Memory B cell (primary cell): ENCODE results near the gene CAMK4.
"Not testable (repeated sequence)": the region's sequence is repeated elsewhere in the genome, so short reads cannot be mapped to it uniquely, and the experiment has no call there.

ENCODE experiments used
- ATAC-seq: fragments of 150-1000 bp; cut with Tn5 transposase; 2 replicates; pipeline ENCODE4 v1.10.0; 2021; ENCODE audit warnings: low read depth, mild to moderate bottlenecking, moderate library complexity
- DNase-seq, 2 donors: peaks; one replicate each; pipeline ENCODE4 v3.0.0; 2022; ENCODE audit warnings: low spot score in 2 of 2
- H3K27ac Mint-ChIP-seq: one replicate; pipeline ENCODE4 v1.8.0; 2022; ENCODE audit warnings: mild to moderate bottlenecking, moderate library complexity, mixed read lengths
- H3K27me3 Mint-ChIP-seq: one replicate; pipeline ENCODE4 v1.8.0; 2022; ENCODE audit warnings: mixed read lengths
- H3K36me3 Mint-ChIP-seq: one replicate; pipeline ENCODE4 v1.8.0; 2022; ENCODE audit warnings: mild to moderate bottlenecking, mixed read lengths
- H3K4me1 Mint-ChIP-seq: one replicate; pipeline ENCODE4 v1.8.0; 2022; ENCODE audit warnings: mixed read lengths
- H3K4me3 Mint-ChIP-seq: one replicate; pipeline ENCODE4 v1.8.0; 2022; ENCODE audit warnings: mild to moderate bottlenecking, moderate library complexity, mixed read lengths
- H3K9me3 Mint-ChIP-seq: one replicate; pipeline ENCODE4 v1.8.0; 2022; ENCODE audit warnings: mixed read lengths

CAMK4 gene

DNA sequence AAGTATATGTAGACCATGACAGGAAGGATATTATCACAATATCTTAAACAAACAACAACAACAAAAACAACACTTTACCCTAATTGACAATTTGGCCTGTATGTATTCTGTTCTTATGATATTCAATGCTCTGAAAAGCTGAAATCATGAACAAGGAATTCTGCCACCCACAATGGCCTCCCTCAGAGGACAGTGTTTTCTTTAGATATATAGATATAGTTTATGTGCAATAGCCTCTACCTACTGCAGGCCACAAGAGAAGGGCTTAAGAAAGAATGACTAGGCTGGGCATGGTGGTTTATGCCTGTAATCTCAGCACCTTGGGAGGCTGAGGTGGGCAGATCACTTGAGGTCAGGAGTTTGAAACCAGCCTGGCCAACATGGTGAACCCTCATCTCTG, 183.4 kb downstream of the CAMK4 start:
- DNase-seq (no peak), ATAC-seq (no peak)
- H3K27me3 Mint-ChIP-seq = no peaks in the 10 kb centered on the region
- H3K27ac Mint-ChIP-seq = no peak overlapping the region
- no peaks in the 10 kb centered on the region for H3K4me1 Mint-ChIP-seq
- peaks cover 2% of the 10 kb centered on the region for H3K36me3 Mint-ChIP-seq
- no peak overlapping the region for H3K4me3 Mint-ChIP-seq
- peaks cover 3% of the 10 kb centered on the region for H3K9me3 Mint-ChIP-seq

DNA sequence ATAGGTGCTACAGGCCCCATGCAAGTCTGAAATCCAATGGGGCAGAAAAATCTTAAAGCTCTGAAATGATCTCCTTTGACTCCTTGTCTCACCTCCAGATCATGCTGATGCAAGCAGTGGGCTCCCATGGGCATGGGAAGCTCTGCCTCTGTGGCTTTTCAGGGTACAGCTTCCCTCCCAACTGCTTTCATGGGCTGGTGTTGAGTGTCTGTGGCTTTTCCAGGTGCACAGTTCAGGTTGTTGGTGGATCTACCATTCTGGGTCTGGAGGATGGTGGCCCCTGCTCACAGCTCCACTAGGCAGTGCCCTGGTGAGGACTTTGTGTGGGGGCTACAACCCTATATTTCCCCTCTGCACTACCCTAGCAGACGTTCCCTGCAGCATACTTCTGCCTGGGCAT, 184.6 kb downstream of the CAMK4 start:
- Mint-ChIP-seq H3K27me3 (no peaks in the 10 kb centered on the region), H3K9me3 (peaks cover 3% of the 10 kb centered on the region), H3K36me3 (peaks cover 2% of the 10 kb centered on the region), H3K4me3 (no peak overlapping the region), H3K4me1 (no peaks in the 10 kb centered on the region), H3K27ac (no peak overlapping the region)
- DNase-seq = no peak
- no peak for ATAC-seq

DNA sequence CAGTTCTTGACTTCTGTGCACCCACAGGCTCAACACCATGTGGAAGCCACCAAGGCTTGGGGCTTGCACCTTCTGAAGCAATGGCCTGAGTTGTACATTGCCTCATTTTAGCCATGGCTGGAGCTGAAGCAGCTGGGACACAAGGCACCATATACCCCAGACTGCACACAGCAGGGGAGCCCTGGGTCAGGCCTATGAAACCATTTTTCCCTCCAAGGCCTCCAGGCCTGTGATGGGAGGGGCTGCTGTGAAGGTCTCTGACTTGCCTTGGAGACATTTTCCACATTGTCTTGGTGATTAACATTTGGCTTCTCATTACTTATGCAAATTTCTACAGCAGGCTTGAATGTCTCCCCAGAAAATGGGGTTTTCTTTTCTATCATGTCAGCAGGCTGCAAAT, 185.1 kb downstream of the CAMK4 start:
- H3K36me3 Mint-ChIP-seq, H3K27me3 Mint-ChIP-seq, DNase-seq, H3K4me3 Mint-ChIP-seq, ATAC-seq, H3K27ac Mint-ChIP-seq, H3K9me3 Mint-ChIP-seq, H3K4me1 Mint-ChIP-seq: not testable (repeated sequence)

DNA sequence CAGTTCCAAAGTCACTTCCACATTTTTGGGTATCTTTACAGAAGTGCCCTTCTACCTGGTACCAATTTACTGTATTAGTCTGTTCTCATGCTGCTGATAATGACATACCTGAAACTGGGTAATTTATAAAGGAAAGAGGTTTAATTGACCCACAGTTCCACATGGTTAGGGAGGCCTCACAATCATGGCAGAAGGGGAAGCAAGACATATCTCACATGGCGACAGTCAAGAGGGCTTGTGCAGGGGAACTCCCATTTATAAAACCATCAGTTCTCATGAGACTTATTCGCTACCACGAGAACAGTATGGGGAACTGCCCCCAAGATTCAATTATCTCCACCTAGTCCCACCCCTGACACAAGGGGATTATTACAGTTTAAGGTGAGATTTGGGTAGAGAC, 185.9 kb downstream of the CAMK4 start:
- DNase-seq, H3K27me3 Mint-ChIP-seq, H3K4me1 Mint-ChIP-seq, H3K36me3 Mint-ChIP-seq, H3K4me3 Mint-ChIP-seq, H3K9me3 Mint-ChIP-seq, H3K27ac Mint-ChIP-seq: not testable (repeated sequence)
- ATAC-seq = peak; percentile 19

DNA sequence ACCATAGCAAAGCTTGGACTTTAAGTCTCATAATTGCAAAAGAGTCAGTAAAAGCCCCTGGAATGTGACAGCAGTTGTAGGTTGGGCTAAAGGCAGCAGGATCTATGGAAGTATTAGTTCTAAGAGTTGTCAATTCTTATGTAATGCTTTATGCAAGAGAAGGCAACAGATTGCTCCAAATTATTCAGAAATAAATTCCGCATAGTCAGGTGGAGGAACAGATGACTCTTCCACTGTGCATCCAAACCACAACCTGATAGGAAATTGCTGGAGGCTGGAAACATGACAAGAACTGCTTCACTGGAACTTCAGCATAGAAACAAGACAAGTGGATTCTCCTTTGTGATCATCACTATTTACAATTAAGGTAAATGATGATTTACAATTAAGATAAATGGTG, 187.1 kb downstream of the CAMK4 start:
- Mint-ChIP-seq H3K4me3 (no peak overlapping the region), H3K27me3 (no peaks in the 10 kb centered on the region), H3K4me1 (peaks cover 2% of the 10 kb centered on the region), H3K27ac (no peak overlapping the region), H3K36me3 (peaks cover 2% of the 10 kb centered on the region), H3K9me3 (peaks cover 3% of the 10 kb centered on the region)
- no peak for DNase-seq
- ATAC-seq = no peak

DNA sequence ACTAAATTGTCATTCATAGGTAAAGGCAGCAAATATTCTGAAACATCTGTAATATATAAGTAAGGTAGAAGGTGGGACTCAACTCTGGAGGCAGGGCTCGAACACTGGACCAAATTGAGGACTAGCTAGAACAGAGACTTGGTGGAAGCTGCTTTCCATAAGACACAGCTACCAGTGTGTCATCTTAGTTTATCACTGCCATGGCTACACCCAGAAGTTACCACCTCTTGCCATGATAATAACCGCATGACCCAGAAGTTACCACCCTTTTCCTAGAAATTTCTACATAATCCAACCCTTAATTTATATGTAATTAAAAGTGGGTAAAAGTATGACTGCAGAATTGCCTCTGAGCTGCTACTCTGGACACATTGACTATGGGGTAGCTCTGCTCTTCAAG, 188.4 kb downstream of the CAMK4 start:
- H3K9me3 Mint-ChIP-seq = peaks cover 3% of the 10 kb centered on the region
- H3K27me3 Mint-ChIP-seq = no peaks in the 10 kb centered on the region
- peaks cover 2% of the 10 kb centered on the region for H3K4me1 Mint-ChIP-seq
- no peak for DNase-seq
- no peak overlapping the region for H3K27ac Mint-ChIP-seq
- no peak for ATAC-seq
- H3K4me3 Mint-ChIP-seq = no peak overlapping the region
- peaks cover 2% of the 10 kb centered on the region for H3K36me3 Mint-ChIP-seq

DNA sequence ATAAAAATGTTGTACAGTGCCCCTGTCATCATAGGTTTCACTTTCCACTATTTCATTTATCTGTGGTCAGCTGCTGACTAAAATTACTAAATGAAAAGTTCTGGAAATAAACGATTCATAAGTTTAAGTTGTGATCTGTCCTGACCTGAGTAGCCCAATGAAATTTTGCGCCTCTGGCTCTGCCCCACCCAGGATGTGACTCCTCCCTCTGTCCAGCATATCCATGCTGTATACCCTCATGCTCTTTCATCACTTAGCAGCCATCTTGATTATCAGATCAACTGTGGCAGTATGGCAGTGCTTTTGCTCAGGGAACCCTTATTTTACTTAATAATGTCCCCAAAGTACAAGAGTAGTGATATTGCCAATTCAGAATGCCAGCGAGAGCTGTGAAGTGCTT, 190.9 kb downstream of the CAMK4 start:
- ATAC-seq (no peak), DNase-seq (no peak)
- Mint-ChIP-seq H3K27ac (no peak overlapping the region), H3K27me3 (no peaks in the 10 kb centered on the region), H3K9me3 (no peaks in the 10 kb centered on the region), H3K36me3 (no peaks in the 10 kb centered on the region), H3K4me3 (no peak overlapping the region), H3K4me1 (peaks cover 2% of the 10 kb centered on the region)

DNA sequence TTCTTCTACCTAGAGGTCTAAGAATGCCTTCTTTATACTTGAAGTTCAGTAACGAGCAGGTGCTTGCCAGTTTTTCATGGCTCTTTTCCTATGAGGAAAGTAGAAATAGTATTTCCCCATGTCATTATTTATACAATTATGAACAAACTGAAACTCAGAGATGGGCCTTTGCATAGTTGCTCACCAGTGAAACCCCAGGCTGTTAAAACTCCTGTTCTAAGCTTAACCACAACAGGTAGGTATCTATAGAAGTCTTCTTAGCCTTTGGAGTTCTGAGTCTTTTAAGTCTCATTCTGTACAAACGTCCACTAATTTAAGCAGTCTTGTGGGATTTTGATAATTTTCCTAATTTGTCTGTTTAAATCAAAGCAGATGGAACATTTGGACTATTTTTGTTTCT, 198.1 kb downstream of the CAMK4 start:
- Mint-ChIP-seq H3K36me3 (no peaks in the 10 kb centered on the region), H3K4me1 (no peaks in the 10 kb centered on the region)
- no peak for ATAC-seq

DNA sequence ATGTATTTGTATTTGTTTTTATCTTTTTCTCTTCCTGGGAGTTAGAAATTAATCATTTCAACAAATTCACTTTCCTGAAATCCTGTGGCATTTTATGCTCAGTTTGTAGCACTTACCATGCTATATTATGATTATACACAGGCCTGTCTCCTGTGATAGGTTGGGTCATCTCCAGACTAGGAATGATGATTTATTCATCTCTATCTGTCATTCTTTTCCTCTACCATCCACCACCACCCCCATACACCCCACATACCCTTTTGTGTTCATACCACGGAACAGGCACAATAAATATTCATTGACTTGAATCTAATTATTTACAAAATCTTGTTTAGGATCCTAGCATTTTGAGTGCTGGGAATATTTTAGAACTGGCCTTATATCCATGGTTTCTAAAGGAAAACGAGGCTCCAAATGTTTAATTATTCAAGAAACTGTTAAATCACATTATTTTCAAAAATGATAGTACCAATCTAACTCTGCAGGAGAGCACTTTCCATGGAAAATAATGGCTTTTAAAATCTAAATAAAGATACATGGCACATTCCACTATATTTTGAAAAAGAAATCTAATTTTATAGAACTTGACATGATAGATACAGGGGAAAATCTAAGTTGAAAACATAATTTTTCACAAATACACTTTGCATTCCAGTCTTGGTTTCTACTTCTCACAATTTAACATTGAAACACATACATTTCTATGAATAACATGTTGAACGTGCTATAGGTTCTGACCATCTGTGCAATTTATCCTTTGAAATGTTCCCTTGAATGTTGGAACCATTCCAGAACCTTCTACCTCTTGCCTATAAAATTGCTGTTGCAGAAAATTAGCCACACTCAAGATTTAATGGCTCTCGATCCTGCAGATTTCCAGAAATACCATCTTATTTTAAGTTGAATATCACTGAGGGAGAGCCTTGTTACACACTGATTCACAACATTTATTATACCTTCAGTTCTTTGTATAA, 198.8 kb downstream of the CAMK4 start:
- no peaks in the 10 kb centered on the region for H3K9me3 Mint-ChIP-seq
- H3K4me1 Mint-ChIP-seq = no peaks in the 10 kb centered on the region
- H3K4me3 Mint-ChIP-seq = no peak overlapping the region
- no peaks in the 10 kb centered on the region for H3K27me3 Mint-ChIP-seq
- ATAC-seq (no peak), DNase-seq (no peak)
- no peaks in the 10 kb centered on the region for H3K36me3 Mint-ChIP-seq
- H3K27ac Mint-ChIP-seq = no peak overlapping the region

More for the DNA sequence above, 198.1 kb downstream of the CAMK4 start:
- no peak overlapping the region for H3K4me3 Mint-ChIP-seq
- H3K9me3 Mint-ChIP-seq = no peaks in the 10 kb centered on the region
- H3K27me3 Mint-ChIP-seq = no peaks in the 10 kb centered on the region
- no peak for DNase-seq
- H3K27ac Mint-ChIP-seq = no peak overlapping the region

DNA sequence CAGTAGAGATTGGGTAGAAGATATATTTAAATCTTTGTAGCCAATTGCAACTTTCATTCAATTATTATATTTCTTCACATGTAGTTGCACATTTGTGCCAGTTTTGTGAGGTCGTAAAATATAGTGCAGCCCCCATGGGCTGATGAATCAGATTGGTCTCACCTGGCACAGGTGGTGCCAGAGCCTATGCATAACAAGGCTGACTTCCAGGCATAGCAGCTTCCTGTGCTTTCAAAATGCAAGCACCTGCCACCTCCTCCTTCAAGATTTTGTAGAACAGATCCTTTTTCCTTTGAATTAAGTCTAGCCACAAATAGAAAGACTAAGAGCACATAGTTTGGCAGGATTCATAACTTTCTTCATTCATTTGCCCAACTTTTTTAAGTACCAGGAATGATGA, 201.0 kb downstream of the CAMK4 start:
- no peaks in the 10 kb centered on the region for H3K36me3 Mint-ChIP-seq
- no peaks in the 10 kb centered on the region for H3K27me3 Mint-ChIP-seq
- DNase-seq (no peak), ATAC-seq (no peak)
- no peak overlapping the region for H3K4me3 Mint-ChIP-seq
- H3K4me1 Mint-ChIP-seq = no peaks in the 10 kb centered on the region
- H3K9me3 Mint-ChIP-seq = peaks cover 2% of the 10 kb centered on the region
- no peak overlapping the region for H3K27ac Mint-ChIP-seq

DNA sequence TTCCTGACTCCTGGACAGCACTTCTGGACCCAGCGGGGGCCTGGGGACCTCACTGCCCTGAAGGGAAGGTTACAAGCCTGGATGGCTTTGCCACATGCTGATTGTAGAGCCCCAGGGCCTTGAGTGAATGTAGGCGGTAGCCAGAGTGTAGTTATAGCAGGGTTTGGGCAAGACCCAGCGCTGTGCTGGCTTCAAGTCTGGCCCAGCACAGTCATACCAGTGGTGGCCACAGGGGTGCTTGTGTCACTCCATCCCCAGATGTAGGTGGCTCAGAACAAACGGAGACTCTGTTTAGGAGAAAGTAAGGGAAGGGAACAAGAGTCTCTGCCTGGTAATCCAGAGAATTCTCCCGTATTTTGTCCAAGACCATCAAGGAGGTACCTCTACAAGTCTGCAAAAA, 203.6 kb downstream of the CAMK4 start:
- H3K27ac Mint-ChIP-seq = no peak overlapping the region
- H3K9me3 Mint-ChIP-seq = peaks cover 5% of the 10 kb centered on the region
- no peak overlapping the region for H3K4me3 Mint-ChIP-seq
- H3K4me1 Mint-ChIP-seq = no peaks in the 10 kb centered on the region
- ATAC-seq (no peak), DNase-seq (no peak)
- H3K27me3 Mint-ChIP-seq = no peaks in the 10 kb centered on the region
- H3K36me3 Mint-ChIP-seq = no peaks in the 10 kb centered on the region

DNA sequence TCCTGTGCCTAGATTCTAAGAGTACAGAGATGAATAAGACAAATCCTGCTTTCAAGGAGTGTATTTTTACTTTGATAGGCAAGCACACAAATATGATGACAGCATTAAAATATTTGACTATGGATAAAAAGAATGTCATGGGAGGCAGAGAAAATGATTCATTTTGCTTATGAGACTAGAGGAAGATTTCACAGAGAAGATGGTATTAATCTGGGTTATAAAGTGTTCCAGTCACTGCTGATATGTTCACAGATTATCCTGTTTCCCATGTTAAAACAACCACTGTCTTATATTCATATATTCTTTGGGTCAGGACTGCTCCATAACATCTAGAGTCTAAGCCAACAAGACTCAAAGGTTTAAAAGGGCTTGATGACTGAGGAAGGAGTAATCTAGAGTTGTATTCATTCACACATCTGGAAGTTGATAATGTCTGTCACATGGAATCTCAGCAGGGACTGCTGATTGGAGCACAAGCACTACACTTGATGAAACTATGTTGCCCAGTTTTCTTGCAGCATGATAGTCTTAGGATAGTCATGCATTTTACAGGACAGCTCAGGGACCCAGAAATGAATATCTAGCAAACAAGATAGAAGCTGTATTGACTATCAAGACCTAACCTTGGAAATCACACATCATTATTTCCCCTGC, 208.8 kb downstream of the CAMK4 start:
- Mint-ChIP-seq H3K27ac (no peak overlapping the region), H3K36me3 (no peaks in the 10 kb centered on the region), H3K4me1 (no peaks in the 10 kb centered on the region), H3K4me3 (no peak overlapping the region), H3K9me3 (peaks cover 5% of the 10 kb centered on the region), H3K27me3 (no peaks in the 10 kb centered on the region)
- no peak for DNase-seq
- ATAC-seq = no peak

DNA sequence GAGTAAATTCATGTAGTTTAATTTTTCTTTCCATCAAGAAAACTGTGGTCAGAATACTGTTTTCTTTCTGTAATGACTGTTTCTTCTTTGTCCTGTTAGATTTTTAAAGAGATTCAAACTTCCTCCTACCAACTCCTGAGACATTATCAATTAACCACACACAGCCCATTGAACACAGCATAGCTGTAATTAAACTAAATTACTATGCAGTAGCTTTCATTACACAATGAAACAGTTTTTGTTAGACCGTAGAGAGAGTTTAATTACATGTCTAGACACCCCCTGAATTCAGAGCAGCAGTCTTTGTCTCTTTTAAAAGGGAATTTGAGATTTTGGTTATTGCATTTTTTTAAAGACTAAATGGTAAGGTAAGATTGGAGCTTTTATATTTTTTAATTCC, 210.6 kb downstream of the CAMK4 start:
- DNase-seq (no peak), ATAC-seq (no peak)
- Mint-ChIP-seq H3K4me1 (no peaks in the 10 kb centered on the region), H3K4me3 (no peak overlapping the region), H3K27me3 (no peaks in the 10 kb centered on the region), H3K9me3 (peaks cover 3% of the 10 kb centered on the region), H3K27ac (no peak overlapping the region), H3K36me3 (no peaks in the 10 kb centered on the region)

DNA sequence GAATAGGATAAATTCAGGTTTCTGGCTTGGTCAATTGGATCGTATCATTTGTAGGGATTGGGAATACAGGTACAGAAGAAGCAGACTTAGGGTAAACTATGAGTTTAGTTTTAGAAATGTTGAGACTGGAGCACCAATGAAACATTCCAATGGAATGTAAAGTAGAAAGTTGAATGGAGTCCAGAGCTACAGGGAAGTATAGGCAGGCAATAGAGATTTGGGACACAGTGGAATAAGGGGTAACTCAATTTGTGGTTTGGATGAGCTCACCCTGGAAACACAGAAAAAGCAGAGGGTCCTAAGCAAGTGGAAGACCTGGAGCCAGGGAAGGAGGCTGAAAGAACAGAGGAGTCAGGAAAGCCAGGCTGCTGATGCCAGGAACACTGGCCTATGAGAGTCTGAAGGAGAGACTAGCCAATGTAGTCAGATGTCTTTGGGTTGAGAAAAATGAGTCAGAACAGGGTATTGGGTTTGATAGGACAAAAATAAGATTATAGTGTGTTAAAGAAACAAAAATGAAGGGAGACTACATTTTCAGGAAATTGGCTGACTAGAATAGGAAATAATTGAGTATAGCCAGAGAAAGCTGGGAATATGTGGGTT, 215.4 kb downstream of the CAMK4 start:
- Mint-ChIP-seq H3K9me3 (no peaks in the 10 kb centered on the region), H3K27me3 (no peaks in the 10 kb centered on the region), H3K4me1 (no peaks in the 10 kb centered on the region), H3K36me3 (no peaks in the 10 kb centered on the region), H3K4me3 (no peak overlapping the region), H3K27ac (no peak overlapping the region)
- ATAC-seq (no peak), DNase-seq (no peak)
